Fibroblast of mammary gland (primary cell): ENCODE measurements around the gene HOXA4.
A peak's percentile ranks its signal among the peaks of the same experiment; 100 is the strongest.

Experiments used
- DNase-seq: peaks from one replicate; pipeline ENCODE4 v3.0.0-alpha.2; 2010; ENCODE audit warnings: low read depth
- H3K4me3 ChIP-seq: 2 replicates; pipeline ENCODE4 v1.5.1; 2011; ENCODE audit warnings: low read depth, mild to moderate bottlenecking, low read length, moderate library complexity; ENCODE audit not compliant: control insufficient read depth
- CTCF ChIP-seq: conservative IDR thresholded peaks from 2 replicates; pipeline ENCODE4 v1.5.1; 2011; ENCODE audit warnings: low read depth, low read length, inconsistent platforms; ENCODE audit not compliant: control insufficient read depth, insufficient read depth

The HOXA4 gene

GRCh38 chr7:27124096-27124901 is 6.3 kb downstream of the HOXA4 start:
- no peak overlapping the region for H3K4me3 ChIP-seq
- no peak for TF ChIP-seq CTCF
- DNase-seq: peak; percentile 91

GRCh38 chr7:27123477-27124053 is 7.0 kb downstream of the HOXA4 start:
- TF ChIP-seq CTCF: no peak
- H3K4me3 ChIP-seq: no peak overlapping the region
- no peak for DNase-seq

- no peak for TF ChIP-seq CTCF
- DNase-seq: no peak
- no peak overlapping the region for H3K4me3 ChIP-seq
These were observed 7.5 kb downstream of the HOXA4 start for GRCh38 chr7:27123007-27123476.

- no peak for TF ChIP-seq CTCF
- peak overlapping the region; percentile 5 for H3K4me3 ChIP-seq
These were observed 8.3 kb downstream of the HOXA4 start for GRCh38 chr7:27122077-27122910.

GRCh38 chr7:27121684-27122076 is 8.9 kb downstream of the HOXA4 start:
- no peak overlapping the region for H3K4me3 ChIP-seq
- no peak for DNase-seq
- no peak for TF ChIP-seq CTCF

More at GRCh38 chr7:27122077-27122910, 8.3 kb downstream of the HOXA4 start:
- no peak for DNase-seq

GRCh38 chr7:27119412-27119911 is 11.1 kb downstream of the HOXA4 start:
- no peak overlapping the region for H3K4me3 ChIP-seq
- DNase-seq: no peak

More at GRCh38 chr7:27119412-27119911, 11.1 kb downstream of the HOXA4 start:
- TF ChIP-seq CTCF: no peak
